Suppressor macrophage treated with lipopolysaccharide for 4 hours (primary cell): ENCODE data around the gene MPP2.

Experiments
- DNase-seq: peaks from one replicate; pipeline ENCODE4 v3.0.0-alpha.2; 2020

MPP2 gene

DNA sequence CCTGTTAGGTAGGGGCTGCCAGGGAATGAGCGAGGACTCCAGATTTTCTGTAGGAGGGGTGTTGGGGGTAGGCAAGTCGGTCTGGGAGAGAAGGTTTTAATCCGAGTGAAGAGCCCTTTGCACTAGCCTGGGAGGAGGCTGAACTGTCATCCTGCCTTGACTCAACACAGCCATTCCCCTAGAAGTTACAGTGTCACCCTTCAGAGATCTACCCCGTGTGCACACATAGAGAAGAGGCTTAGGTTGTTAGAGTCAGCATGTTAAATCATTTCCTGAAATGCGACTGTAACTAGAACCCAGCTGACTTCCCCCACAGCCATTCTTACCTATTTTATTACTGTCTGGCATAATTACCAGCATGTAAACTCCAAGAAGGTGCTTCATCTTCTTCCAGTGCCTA is 20.6 kb upstream of the MPP2 start:
- peak; percentile 31 for DNase-seq

DNA sequence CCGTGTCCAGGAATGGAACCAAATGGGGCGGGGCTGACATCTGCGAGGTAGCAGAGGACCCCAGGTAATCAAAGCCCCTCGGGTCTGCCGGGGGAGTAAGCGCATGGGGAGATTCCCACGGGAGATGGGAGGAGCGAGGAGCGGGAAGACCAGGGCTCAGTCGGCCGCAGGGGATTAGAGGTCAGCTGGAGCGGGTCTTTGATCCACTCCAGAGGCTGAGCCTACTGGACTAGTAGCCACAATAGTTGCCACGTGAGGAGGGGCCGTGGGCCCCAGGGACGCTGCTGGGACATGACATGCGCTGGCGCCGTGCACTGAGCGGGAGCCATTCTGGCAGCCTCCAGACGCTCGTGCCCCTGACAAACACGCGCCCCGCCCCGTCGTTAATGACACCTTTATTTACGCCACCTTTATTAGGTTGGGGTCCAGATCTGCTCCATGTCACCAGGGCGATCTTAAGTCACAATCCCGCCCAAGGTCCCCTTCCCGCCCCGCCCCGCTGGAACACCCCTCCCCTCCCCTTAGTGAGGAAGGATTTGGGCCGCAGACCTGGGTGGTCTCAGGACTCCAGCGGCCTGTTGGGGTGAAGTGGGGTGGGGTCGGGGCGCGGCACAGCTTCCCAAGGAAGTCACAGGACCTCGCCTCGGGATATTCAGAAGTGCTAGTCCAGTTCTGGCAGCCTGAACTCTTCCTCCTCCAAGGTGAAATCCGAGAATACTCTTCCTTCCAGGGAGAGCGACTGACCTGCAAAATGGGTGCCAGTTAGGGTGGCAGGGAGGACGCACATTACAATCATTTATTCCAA is 19.9 kb upstream of the MPP2 start:
- no peak for DNase-seq

DNA sequence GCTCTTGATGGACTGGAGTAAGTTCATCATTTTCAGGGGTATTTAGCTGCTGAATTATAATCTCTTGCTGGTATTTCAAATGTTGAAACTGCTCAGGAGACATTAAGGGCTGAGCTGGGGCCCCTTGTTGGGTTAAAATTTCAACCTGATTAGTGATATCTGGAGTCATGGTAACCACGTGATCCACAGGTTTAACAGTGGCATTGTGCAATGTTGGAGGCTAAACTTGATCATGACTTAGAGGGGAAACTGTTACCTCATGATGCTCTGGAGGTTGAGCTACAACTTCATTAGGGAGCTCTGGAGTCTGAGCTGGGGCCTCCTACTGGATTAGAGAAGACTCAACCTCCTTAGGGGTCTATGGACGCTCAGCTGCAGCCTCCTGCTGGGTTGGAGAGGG is 17.2 kb upstream of the MPP2 start:
- DNase-seq = no peak

DNA sequence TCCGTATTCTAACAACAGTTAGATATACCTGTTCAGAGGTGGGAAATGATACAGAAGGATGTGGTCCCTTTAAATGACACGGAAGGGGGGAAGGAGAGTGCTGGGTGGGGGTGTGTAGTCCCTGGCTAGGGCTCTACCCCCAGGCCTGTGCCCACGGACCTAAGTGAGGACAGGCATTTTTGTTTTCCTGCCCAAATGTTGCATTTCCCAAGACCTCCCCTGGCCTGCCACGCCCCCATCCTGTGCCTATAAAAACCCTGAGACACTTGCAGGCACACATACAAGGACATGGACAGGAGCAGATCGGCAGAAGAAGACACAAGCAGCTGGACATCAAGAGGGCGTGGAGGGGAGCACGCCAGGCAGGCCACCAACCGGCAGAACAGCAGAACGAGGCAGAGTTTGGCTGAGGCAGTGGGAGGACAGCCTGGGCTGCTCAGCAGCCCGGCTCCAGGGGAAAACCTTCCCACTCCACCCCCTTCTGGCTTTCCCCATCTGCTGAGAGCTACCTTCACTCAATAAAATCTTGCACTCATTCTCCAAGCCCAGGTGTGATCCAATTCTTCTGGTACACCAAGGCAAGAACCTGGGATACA is 13.3 kb upstream of the MPP2 start:
- no peak for DNase-seq

DNA sequence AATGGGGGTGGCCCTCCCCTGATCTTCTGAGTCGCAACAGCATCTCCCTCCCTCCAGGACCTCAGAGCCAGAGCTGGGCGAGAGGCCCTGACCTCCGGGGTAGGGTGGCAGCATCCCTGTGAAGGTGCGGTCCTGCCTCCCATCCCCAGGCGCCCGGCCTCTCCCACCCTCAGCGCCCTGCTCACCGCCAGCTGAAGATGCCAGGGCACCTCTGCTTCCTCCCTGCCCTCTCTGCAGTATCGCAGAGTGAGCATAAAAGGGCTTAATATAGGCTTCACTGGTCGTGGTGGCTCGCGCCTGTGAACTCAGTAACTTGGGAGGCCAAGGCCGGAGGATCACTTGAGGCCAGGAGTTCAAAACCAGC is 10.7 kb upstream of the MPP2 start:
- DNase-seq = no peak

DNA sequence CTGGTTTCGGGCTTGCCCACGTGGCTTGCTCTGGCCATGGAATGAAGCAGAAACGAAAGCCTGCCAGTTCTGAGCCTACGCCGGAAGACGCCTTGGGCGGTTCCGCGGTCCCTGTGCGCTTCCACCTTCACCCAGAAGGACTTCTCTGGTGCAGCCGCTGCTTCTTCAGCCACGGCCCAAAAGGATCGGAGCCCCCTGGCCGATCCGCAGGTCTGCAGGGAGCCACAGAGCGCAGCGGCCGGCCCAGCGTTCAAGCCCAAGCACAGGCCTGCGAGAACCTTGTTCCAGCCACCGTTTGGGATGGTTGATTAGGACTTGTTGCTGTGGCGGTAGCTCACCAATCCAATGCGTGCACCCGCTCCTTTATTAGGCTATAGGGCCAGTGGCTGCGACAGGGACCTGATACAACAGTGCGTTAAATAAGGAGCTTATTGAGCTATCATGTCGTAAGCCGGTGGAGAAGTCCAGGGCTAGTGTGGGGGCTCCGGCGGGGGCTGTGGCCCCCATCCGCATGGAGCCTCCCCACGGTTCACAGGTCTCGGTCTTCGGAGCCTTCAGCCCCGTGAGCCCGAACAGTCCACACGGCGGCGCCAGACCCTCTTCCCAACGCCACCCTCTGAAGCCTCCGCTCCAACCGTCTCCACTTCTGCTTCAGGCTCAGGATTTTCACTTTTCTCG is 10.2 kb upstream of the MPP2 start:
- peak; percentile 52 for DNase-seq

DNA sequence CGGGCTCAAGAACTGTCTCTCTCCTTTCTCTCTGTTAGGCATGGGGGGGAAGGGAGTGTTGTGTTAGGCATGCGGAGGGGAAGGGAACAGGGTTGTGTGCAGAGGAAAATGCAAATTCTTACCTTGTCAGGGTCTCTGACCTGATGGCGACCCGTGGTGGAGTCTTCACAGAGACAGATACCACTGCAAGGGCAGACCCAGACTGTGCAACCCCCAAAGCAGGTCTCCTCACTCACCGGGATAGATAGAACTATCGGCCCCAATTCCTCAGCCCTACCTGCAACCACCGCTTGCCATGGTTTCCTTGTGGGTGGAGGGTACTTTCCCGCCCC is 9.6 kb upstream of the MPP2 start:
- no peak for DNase-seq

DNA sequence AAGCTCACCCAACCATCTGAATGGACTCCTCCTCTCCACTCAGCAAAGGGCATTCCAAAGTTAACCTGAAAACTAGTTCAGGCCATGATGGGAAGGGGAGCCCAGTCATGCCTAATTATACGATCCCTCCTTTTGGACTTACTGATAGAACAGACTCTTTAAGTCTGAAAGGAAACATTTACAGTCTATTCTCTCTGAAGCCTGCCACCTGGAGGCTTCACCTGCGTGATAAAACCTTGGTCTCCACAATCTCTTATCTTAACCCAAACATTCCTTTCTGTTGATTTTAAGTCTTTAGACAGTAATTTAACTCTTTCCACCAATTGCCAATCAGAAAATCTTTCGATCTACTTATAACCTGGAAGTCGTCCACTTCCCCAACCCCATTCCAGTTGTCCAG is 9.0 kb upstream of the MPP2 start:
- no peak for DNase-seq

DNA sequence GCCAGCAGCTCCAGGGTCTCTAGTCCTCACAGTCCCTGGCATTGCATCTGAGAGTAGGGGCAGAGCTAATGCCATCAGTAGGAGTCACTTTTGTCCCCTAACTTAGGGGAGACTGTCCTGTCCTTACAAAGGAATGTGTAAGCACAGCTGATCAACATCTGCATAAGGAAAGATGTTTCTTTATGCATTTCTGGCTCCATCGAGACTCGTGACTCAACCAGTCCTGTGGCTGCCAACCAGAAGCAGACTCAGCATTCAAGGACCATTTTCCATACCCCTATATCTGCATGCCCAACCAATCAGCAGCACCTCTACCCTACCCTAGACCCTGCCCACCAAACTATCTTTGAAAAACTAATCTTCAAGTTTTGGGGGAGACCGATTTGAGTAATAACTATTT is 8.2 kb upstream of the MPP2 start:
- DNase-seq = no peak

DNA sequence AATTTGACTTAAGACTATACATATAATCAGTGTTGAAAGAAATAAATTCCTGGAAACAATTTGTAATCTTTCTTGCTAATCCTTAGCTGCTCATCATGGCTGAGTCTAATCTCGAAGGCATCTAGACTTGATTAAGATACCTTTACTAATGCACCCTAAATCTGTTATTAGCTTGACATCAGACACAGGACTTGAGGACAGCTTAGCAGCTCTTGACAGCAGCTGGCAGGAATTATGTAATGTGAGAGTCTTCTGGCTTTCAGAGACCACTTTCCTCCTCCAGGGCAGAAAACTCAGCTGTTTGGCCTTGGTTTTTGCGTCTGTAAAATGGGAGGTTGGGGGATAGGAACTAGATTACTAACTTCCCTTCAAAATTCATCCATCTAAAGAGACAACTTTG is 7.1 kb upstream of the MPP2 start:
- DNase-seq = no peak

DNA sequence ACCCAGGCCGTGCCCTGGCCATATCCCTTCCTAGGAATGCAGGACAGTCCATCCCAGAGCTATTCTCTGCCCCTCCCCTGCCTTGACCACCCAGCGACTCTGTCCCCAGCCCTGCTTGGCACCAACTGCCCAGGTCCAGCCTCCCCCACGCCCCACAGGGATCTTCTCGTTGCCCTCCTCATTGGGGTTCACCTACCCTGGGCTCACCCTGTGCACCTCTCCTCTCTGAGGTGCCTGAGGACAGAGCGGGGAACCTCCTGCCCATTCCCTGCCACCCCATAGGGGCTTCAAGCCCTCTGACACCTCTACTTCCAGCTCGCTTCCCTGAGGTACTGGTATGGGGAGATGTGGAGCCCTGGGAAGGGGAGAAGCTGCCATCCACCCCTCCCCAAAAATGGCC is 6.2 kb upstream of the MPP2 start:
- DNase-seq = no peak

DNA sequence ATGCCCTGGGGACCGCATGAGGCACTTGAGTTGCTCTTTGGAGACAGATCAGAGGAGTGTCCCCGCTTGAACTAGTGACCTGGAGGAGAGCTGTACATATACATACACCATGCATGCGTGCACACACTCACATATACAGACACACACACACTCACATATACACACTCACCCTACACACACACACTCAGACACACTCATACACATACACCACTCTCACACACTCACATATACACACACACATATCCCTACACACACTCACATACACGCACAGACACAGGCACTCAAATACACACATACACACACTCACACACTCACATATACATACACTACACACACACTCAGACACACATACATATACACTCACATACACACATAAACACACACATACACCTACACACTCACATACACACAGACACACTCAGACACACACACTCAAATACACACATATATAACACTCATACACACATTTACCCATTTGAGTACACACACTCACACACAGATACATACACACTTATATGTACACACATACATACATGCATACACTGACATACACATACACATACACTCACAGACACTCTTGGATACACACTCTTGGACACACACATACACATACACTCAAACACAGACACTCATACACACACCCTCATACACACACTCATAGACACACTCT is 5.4 kb upstream of the MPP2 start:
- no peak for DNase-seq

DNA sequence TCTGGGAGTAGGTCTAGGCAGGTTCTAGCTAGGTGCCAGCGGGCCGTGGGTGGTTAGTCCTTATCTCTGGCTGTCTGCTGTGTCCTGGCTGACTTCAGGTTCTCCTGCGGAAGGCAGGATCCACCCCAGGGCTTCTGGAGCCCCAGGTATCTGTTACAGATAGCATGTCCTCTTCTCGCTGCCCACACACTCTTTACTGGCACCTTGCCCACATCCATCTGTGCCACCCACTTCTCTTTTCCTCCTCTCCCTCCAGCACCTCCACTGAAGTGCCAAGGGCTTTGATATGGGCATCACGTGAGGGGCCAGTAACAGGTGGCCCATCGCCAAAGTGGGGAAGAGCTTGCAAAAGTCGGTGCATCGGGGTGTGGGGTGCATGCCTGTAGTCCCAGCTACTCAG is 4.6 kb upstream of the MPP2 start:
- DNase-seq = no peak

DNA sequence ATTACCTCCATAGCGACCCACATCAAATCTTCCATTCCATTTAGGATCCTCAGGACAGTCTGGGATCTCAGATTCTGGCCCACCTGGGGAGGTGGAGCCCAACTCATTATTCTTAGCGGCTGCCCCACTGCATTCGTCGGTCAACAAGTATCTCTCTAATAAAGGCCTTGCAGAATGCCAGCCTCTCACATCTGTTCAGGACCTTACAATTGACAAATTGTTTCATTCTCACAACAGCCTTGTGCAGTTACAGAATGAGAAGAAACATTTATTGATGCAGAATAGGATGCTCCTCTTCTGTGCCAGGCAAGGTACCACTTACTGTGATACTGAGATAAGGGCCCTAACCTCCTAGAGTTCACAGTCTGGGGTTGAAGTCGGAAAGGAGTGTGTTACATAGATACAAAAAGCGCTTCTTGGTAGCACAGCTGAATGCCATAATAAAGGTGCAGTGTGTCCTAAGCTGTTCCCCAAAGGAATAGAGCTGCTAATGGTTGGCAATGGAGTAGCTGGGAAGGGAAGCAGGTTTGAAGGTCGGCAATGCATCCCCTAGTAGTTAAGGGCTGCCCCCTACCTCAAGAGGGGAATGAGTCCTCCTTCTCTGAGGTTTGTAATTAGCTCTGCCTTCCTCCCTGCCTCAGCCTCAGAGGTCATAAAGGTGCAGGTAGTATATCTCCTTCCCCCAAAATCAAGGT is 2.3 kb upstream of the MPP2 start:
- DNase-seq = no peak

DNA sequence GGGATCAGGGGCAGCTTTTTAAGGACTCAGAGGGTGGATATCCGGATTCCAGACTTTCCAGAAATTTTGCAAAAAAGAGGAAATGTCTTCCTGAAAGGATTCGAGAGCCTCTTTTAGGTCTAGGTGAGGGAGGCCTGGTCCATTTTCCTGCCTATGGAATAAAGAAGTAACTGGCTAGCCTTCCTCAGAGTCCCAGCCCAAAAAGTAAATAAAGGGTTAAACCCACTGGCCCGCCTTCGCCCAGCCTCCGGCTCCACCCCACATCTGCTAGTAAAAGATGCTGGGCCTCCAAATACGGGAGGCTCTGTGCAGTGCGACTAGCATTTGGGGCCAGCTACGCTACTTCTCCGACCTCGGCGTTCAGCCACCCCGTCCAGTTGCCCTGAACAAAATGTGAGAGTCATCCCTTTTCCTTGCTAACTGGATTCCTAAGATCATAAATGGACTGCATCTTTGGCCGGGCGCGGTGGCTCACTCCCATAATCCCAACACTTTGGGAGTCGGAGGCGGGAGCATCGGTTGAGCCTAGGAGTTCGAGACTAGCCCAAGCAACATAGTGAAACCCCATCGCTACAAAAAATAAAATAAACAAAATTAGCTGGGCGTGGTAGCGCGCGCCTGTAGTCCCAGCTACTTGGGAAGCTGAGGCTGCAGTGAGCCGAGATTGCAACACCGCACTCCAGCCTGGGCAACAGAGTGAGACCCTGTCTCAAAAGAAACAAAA is 824 bp upstream of the MPP2 start:
- peak; percentile 16 for DNase-seq

DNA sequence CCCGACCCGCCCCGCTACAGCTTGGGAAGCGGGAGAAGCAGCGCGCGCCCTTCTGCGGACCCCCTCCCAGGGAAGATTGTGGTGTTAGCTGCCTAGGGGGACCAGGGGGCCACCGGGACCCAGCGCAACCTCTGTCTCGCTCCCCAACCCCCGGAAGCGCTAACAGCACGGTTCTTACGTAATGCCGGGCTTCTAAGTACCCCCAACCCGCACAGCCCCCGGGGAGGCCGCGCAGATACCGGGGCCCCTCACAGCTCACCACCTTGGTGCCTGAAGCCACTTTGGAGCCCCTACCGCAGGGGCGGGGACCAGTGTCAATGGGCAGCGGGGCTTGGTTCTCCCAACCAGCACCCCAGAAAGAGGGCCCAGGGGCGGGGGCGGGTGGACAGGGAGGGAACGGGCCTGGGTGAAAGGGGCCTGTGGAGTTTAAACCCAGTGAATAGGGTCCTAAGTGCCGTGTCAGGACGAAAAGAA is 348 bp downstream of the MPP2 start:
- no peak for DNase-seq

DNA sequence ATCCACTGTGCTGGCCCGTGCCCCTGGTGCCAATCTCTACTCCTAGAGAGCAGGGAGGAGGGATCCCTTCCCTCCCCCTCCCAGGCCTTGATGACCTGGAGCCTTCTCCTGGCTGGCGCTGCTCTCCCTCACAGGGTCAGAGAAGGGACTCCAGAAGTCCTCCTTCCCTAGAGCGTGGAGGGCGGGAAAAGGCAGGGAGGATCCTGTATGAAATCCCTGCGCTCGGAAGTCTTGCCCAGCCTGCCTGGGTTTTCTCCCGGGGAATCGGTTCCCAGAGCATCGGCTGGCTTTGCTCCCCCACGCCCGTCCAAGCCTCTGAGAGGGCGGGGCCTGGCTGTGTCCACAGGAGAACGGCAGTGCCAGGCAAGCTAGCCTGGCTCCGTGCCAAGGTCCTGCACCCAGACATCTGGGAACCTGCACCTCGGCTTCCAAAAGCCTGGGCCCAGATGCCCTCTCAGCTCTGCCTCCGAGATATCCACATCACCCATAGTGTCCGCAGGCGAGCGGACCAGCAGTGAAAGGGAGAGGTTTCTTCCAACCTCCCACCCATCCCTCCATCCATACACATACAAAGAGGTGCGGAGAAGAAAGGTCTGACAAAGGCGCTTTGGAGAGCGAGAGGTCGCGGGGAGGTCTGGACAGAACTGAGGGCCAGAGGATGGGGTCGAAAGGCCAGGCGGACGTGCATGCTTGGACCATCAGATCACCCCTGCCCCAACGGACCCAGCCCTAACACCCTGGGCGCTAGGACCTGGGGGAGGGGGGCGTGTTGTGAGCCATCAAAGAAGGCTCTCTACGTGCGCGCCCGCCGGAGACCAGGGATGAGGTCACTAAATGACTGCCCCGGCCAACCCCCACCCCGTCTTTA is 1.1 kb downstream of the MPP2 start:
- DNase-seq = no peak

DNA sequence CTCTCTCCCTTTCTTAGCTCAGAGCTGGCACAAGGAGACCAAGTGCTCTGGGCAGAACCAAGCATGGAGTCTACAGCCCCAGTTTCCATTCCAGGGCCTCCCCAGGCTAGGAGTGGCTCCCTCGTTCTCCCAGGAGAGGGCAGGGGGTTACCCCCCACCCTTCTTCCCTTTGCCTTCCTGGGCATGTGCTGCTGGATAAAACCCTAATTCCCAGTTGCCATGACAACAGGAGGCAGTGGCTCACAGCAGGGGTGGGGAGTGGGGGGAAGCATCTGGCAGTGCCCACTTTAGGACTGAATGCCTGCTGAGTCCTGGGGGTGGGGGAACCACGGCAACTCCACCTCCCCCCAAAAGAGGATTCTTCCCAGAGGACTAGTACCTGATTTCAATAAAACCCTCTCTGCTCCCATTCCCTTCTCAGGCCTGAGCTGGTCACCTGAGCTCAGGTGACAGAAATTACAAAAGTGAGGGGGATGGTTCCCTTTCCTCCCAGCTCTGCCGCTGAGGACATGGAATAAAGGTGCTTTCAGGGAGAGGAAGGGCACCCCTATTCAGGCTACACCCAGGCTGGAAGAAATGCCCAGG is 1.8 kb downstream of the MPP2 start:
- DNase-seq = no peak

DNA sequence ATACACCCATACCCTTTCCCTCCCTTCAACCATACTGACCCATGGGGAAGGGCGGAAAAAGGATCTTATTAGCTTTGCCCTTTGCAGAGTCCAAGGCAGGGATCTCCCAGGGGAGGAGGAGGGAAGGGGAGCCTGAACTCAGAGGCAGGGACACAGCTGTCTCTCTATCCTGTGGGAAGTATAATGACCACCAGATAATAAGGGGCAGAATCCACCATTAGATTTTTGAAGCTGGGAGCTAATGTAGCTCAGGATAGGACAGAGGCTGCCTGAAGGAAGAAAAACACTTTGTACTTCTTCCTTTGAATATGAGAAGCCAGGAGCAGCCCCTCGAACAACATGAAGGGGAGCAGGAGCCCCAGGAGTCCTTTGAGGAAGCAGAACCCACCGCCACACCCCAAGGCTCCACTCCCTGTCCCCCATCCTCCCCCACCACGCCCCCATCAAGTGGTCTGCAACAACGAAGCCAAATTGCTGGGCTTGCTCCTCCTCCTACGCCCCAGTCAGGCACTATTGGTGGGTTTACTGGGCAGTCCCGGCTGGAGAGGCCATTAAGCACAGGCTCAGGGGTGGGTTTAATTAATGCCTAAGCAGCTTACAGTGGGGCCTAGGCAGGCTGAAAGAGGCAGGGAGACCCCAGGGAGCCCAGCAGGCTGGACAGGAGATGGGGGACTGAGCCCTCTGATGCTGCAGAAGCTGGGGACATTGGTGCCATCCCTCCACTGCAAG is 5.3 kb downstream of the MPP2 start:
- DNase-seq = no peak
